Stimulated activated CD8-positive, alpha-beta memory T cell treated with anti-CD3 and anti-CD28 coated beads, Interleukin-12 subunit alpha, Interleukin-12 subunit beta, amount 100 ng/mL, for 4 hours (primary cell): ENCODE results near the gene PIH1D1.
"Not testable (repeated sequence)": the region's sequence is repeated elsewhere in the genome, so short reads cannot be mapped to it uniquely, and the experiment has no call there.

Experiments
- DNase-seq: peaks from one replicate; pipeline ENCODE4 v3.0.0-alpha.2; 2020; ENCODE audit warnings: low read depth

The PIH1D1 gene

GRCh38 chr19:49455773-49456172, 4.2 kb upstream of the PIH1D1 start:
- no peak for DNase-seq

GRCh38 chr19:49453757-49454240, 2.2 kb upstream of the PIH1D1 start:
- no peak for DNase-seq

- peak; percentile 97 for DNase-seq
Measured at GRCh38 chr19:49453013-49453756, 1.6 kb upstream of the PIH1D1 start, which contains the start of gene ALDH16A1. TSS of gene ALDH16A1 (plus strand) at chr19:49453225. CDS start at chr19:49453332, 107 bp downstream.

- DNase-seq, result no peak
Measured at GRCh38 chr19:49450405-49450804, 1.2 kb downstream of the PIH1D1 start.

- no peak for DNase-seq
Measured at GRCh38 chr19:49448432-49448786, 3.2 kb downstream of the PIH1D1 start.

- DNase-seq, result no peak
Measured at GRCh38 chr19:49447485-49448431, 3.9 kb downstream of the PIH1D1 start.

DNA sequence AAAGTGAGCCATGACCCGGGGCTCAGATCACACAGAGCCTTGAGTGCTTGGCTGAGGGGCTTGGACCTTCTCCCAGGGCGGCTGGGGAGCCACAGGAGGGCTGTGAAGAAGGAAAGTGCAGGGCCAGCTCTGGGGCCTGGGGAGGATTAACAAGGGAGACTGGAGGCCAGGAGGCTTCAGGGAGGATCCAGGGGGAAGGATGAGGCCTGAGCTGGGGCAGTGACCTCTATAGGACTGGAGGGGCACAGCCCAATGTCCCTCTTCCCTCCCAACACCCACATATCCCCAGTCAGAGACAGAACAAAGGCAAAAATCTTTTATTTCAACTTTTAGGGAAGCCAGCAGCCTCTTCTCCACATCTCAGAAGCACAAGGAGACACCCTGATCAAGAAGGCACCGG, 5.6 kb downstream of the PIH1D1 start:
- DNase-seq, result no peak

GRCh38 chr19:49444100-49444700, 7.4 kb downstream of the PIH1D1 start:
- not testable (repeated sequence) for DNase-seq

DNA sequence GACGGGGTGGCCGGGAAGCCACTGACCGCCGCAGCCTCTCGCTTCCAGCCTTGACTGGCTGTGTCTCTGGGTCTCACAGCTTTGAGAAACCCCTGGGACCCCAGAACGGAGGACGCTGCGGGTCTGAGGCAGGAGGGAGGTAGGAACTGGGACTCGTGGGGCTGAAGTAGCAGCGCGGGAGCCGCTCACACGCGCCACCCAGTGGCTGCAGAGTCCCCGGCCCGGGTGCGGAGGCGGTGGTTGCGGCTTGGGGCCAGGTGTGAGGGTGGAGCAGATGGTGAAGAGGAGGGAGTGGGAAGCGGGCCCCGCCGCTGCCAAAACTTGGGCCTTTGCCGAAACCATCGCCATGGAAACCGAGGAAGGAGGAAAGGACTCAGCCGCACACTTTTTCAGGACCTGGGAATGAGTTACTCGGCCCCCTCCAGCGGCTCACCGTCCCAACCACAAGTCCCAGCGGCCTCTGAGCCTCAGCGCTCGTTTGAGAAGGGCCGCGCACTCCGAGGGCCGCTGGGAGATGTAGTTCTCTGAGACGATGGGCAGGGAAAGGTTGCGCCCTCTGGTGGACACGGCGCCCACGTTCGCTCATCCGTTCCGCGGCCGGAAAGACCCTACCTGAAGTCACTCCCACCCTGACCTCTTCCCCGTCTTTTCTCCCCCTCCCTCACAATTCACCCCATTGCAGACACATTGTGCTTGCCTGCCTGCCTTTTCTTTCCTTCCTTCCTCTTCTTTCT, 8.1 kb downstream of the PIH1D1 start:
- peak; percentile 89 for DNase-seq

GRCh38 chr19:49442771-49443365, 8.7 kb downstream of the PIH1D1 start:
- no peak for DNase-seq

DNA sequence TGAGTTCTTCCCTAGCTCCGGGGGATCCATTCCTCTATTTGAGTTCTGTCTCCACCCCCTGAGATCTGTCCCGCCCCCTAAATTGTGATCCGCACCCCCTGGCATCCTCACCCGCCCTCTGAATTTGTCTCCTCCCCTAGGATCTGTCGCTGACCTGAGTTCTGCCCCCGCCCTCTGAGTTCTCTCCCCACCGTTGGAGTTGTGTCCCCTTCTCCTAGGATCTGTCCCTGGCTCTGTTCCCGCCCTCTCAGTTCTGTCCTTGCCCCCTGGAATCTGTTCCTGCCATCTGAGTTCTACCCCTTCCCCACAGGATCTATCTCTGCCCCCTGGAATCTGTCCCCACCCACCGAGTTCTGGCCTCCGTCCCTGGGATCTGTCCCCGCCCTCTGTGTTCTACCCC, 9.3 kb downstream of the PIH1D1 start:
- DNase-seq, result no peak

GRCh38 chr19:49441960-49442350, 9.7 kb downstream of the PIH1D1 start:
- no peak for DNase-seq

DNA sequence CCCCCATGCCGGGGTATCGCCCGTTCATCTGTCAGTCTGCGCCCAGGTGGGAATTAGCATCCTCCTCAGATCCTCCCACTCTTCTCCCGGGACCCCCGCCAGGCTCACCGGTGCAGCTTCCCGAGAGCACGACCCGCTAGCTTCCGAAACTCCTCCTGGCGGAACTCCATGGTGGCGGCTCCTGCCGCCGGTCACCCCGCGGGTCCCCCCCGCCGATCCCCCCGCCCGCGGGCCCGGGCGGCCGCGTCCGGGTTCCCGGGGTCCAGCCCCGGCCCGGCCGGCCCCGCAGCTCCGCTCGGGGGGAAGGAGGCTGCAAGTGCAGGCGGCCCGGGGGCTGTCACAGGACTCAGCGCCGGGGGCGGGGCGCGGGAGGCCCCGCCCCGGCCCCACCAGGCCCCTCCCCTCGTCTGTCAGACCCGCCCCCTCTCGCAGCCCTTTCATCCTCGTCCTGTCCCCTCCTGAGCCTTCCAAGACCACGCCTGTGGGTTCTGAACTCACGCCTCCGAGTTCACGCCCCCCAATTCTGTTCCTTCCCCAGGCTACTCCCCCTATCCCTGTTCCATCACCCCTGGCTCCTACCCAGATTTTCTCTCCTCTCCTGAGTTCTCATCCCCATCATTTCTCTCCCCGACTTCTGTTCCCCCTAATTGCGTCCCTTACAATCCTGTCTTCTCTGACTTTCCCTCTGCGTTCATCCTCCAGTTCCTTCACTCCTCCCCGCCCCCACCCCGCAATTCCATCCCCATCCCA, 10.2 kb downstream of the PIH1D1 start, which contains the start of gene SLC17A7:
SLC17A7 (minus strand) TSS at position 318 of the 750 bp plus-strand sequence; CDS start at position 170, 148 bp downstream.
- DNase-seq, result no peak

DNA sequence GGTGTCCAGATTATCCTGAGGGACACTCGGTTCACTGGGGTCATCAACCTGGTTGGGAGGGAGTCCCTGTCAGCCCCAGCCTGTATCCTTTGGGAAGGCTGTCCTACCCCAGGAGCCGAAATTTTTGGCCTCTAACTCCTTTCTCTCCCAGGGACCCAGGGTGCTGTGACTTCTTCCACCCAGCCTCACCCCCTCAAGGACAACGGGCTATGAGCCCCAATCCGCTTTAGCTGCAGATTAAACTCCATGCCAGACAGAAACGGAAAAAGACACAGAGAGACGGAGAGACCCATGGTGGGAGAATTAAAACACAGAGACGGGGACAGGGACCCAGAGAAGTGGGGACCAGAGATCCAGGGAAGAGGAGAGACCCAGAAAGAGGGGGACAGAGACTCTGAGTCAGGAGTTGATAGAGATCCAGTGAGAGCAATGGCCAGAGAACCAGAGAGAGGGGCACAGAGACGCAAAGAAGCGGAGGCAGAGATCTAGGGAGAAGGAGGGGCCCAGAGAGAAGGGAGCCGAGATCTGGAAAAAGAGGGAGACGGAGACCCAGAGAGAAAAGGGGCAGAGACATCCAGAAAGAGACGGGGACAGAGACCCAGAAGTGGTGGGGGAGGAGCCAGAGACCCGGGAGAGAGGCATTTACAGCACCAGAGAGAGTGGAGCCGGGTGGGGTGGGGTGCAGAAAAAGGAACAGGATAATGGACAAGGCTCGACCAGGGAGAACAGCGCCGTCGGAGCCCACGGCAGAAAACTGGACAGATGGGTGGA, 11.0 kb downstream of the PIH1D1 start:
- no peak for DNase-seq

GRCh38 chr19:49439836-49440235, 11.8 kb downstream of the PIH1D1 start:
- DNase-seq, result no peak

DNA sequence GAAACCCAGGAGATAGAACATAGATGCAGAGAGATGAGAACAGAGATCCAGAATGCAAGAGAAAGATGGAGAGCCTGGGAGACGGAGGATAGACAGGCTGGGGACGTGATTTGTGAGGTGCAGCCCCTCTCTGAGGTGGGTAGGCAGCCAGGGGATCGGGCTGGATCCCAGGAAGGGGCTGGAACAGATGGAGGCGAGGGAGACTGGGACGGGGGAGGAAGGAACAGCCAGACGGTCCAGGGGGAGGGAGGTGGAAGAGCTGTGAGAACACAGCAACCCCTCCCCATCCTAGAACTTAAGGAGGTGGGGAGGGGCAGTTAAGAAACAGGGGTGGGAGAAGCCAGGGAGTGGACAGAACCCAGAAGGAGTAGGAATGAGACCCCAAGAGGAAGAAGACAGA, 13.4 kb downstream of the PIH1D1 start:
- no peak for DNase-seq

DNA sequence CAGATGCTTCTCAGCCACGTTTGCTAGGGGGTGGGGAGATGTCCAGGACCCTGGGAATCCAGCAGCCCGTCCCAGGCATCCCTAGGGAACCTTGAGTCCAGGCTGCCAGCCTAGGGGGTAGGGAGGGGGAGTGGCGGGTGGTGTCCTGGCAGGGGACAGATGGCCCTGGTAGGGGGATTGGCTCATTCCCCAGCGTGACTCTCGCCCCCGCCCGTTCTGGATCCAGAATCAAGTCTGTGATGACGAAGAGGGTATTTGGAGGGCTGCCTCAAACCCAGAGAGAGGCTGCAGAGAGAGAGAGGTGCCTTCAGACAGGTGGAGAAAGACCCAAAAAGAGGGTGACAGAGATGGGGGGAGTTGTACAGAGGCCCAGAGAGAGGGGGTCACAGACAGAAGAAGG, 14.4 kb downstream of the PIH1D1 start:
- DNase-seq, result no peak

DNA sequence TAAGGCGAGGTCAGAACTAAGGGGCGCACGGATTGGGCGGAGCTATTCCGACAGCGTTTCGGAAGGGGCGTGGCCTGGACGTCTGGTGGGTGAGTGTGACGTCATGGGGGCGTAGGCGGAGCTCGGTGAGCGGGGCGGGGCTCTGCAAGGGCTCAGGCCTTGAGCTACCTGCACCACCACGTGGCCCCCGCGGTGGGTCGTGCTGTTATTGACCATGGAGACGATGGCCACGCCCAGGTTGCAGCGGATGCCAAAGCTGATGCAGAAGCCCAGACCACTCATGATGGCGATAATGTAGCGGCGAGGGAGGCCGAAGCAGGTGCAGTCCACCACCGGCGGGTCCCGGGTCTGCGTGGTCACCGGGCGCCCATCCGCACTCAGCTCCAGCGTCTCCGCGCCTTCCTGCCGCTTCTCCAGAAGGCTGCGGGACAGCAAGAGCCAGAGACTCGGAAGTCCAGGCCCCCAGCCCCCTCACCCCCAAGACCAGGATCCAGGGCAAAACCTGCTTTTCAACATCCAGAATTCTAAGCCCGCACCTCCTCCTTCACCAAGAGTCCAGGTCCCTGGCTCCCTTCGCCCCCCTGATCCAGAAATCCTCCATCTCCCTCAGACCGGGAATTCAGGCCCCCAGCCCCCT, 15.1 kb downstream of the PIH1D1 start:
- DNase-seq, result no peak

DNA sequence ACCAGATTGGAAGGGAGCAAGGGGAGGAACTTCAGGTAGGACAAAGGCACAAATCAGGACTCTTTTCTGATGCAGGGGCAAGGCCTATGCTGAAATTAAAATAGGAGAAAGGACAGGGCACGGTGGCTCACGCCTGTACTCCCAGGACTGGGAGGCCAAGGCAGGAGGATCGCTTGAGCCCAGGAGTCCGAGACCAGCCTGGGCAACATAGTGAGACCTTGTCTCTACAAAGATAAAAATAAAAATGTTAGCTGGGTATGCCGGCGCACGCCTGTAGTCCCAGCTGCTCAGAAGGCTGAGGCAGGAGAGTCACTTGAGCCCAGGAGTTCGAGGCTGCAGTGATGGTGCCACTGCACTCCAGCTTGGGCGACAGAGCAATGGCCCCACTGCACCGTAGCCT, 15.9 kb downstream of the PIH1D1 start:
- DNase-seq, result no peak
